SK-N-SH treated with all-trans-retinoic acid at 6 μM for 48 hours (cell line): ENCODE data around the gene NDE1.

Experiments used
- ARNTL ChIP-seq: fragments of 450-650 bp; formaldehyde crosslinking; IDR thresholded peaks from 2 replicates; pipeline ENCODE4 v1.5.0; 2020; ENCODE audit warnings: low read depth, mild to moderate bottlenecking, moderate library complexity, borderline replicate concordance
- ISL1 ChIP-seq: fragments of 250-450 bp; sonication (Bioruptor Pico); IDR thresholded peaks from 2 replicates; pipeline ENCODE4 v2.1.2; 2022; ENCODE audit warnings: mild to moderate bottlenecking, moderate library complexity
- RARB ChIP-seq: fragments of 250-450 bp; sonication (Bioruptor Pico); IDR thresholded peaks from 2 replicates; pipeline ENCODE4 v1.8.0; 2021; ENCODE audit warnings: mild to moderate bottlenecking, moderate library complexity
- ZC3H10 ChIP-seq: fragments of 250-450 bp; sonication (Bioruptor Pico); IDR thresholded peaks from 2 replicates; pipeline ENCODE4 v1.5.1; 2021; ENCODE audit warnings: mild to moderate bottlenecking, moderate library complexity
- ZFP30 ChIP-seq: fragments of 450-650 bp; formaldehyde crosslinking; IDR thresholded peaks from 2 replicates; pipeline ENCODE4 v1.5.0; 2022; ENCODE audit warnings: mild to moderate bottlenecking, moderate library complexity
- ZNF8 ChIP-seq: fragments of 450-650 bp; formaldehyde crosslinking; IDR thresholded peaks from 2 replicates; pipeline ENCODE4 v1.5.0; 2020; ENCODE audit warnings: mild to moderate bottlenecking, moderate library complexity
- TF ChIP-seq, protein P1 (sequence below): fragments of 250-450 bp; sonication (Bioruptor Pico); IDR thresholded peaks from 2 replicates; pipeline ENCODE4 v1.8.0; 2020; ENCODE audit warnings: mild to moderate bottlenecking, moderate library complexity, borderline replicate concordance

DNA sequence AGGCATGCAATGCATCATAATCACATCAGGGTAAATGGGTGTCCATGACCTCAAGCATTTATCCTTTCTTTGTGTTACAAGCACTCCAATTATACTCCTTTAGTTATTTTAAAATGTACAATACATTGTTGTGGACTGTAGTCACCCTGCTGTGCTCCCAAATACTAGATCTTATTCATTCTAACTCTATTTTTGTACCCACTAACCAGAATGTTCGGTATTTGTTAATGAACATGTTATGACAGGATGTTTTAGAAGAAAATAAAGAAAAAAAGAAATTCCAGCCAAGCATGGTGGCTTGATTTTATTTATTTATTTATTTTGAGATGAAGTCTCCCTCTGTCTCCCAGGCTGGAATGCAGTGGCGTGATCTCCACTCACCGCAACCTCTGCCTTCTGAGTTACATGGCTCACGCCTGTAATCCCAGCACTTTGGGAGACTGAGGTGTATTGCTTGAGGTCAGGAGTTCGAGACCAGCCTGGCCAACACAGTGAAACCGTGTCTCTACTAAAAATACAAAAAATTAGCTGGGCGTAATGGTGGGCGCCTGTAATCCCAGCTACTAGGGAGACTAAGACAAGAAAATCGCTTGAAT, 1.8 kb upstream of the NDE1 start:
- TF ChIP-seq ARNTL (CRISPR knock-in tag), result no peak
- TF ChIP-seq ISL1, result no peak
- TF ChIP-seq, protein P1, sequence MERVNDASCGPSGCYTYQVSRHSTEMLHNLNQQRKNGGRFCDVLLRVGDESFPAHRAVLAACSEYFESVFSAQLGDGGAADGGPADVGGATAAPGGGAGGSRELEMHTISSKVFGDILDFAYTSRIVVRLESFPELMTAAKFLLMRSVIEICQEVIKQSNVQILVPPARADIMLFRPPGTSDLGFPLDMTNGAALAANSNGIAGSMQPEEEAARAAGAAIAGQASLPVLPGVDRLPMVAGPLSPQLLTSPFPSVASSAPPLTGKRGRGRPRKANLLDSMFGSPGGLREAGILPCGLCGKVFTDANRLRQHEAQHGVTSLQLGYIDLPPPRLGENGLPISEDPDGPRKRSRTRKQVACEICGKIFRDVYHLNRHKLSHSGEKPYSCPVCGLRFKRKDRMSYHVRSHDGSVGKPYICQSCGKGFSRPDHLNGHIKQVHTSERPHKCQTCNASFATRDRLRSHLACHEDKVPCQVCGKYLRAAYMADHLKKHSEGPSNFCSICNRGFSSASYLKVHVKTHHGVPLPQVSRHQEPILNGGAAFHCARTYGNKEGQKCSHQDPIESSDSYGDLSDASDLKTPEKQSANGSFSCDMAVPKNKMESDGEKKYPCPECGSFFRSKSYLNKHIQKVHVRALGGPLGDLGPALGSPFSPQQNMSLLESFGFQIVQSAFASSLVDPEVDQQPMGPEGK, result no peak
- TF ChIP-seq ZNF8 (CRISPR knock-in tag), result no peak
- no peak for TF ChIP-seq ZC3H10 (CRISPR knock-in tag)
- TF ChIP-seq ZFP30, result no peak
- TF ChIP-seq RARB (CRISPR knock-in tag), result no peak
